22Rv1 (cell line): ENCODE measurements around the gene TRPM3.

Source experiments
- ZFX ChIP-seq: fragments of 450-650 bp; IDR thresholded peaks from 2 replicates; pipeline ENCODE4 v1.6.1; 2017; ENCODE audit warnings: antibody characterized with exemption, borderline replicate concordance
- TF ChIP-seq, protein P1 (sequence below): fragments of 450-650 bp; IDR thresholded peaks from 2 replicates; pipeline ENCODE4 v1.5.1; 2017; ENCODE audit warnings: mild to moderate bottlenecking

DNA sequence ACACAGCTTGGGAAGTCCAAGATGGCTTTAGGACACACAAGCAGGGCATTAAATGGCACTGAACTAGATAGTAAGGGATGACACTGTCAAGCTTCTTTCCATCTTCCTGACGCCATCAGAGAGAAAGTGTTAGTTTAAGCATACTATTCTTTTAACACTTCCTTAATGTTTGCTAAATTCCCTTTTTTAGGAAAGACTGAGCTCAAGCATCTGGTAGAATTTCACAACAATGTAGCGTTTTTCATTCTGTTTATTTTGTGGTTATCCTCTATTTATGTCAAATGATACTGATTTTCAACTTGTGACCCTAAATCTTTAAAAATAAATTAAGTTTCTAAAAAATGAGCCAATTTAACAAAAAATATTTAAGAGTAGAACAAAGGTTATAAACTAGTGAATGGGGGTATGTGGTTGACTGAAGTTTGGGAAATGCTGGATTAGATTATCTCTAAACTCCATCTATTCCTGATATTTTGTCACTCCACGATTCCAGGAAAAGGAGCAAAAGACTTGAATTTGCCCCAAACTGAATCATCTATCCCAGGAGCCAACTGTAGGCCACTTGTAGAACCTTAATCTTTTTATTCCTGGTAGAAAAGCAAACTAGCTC, 559.5 kb downstream of the TRPM3 start:
- TF ChIP-seq, protein P1, sequence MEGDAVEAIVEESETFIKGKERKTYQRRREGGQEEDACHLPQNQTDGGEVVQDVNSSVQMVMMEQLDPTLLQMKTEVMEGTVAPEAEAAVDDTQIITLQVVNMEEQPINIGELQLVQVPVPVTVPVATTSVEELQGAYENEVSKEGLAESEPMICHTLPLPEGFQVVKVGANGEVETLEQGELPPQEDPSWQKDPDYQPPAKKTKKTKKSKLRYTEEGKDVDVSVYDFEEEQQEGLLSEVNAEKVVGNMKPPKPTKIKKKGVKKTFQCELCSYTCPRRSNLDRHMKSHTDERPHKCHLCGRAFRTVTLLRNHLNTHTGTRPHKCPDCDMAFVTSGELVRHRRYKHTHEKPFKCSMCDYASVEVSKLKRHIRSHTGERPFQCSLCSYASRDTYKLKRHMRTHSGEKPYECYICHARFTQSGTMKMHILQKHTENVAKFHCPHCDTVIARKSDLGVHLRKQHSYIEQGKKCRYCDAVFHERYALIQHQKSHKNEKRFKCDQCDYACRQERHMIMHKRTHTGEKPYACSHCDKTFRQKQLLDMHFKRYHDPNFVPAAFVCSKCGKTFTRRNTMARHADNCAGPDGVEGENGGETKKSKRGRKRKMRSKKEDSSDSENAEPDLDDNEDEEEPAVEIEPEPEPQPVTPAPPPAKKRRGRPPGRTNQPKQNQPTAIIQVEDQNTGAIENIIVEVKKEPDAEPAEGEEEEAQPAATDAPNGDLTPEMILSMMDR: no peak
- no peak for TF ChIP-seq ZFX
